Activated gamma-delta T cell treated with Interleukin-2 at 50 U/mL for 16 hours (primary cell): ENCODE measurements around the gene ETNK2.
"Not testable (repeated sequence)": the region's sequence is repeated elsewhere in the genome, so short reads cannot be mapped to it uniquely, and the experiment has no call there.

Experiments used
- DNase-seq: peaks from one replicate; pipeline ENCODE4 v3.0.0-alpha.2; 2020

The ETNK2 gene

DNA sequence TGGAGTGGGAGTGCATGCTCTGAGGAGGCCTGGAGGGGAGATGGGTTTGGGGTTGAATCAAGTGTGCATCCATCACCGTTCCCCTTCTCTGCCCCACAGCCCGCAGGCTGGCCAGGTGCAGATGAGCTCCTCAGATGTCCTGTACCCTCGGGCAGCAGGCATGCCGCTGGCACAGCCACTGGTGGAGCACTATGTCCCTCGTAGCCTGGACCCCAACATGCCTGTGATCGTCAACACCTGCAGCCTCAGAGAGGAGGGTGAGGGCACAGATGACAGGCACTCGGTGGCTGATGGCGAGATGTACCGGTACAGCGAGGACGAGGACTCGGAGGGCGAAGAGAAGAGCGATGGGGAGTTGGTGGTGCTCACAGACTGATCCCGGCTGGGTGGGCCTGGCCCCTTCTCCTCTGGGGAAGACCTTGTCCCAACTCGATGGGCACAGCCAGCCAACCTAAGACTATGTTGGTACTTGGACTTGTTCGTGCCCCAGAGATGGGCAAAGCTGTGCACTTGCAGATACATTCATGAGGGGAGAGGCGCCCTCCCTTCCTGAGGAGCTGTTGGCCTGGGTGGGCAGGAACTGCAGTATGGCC is 26.0 kb downstream of the ETNK2 start:
- no peak for DNase-seq

DNA sequence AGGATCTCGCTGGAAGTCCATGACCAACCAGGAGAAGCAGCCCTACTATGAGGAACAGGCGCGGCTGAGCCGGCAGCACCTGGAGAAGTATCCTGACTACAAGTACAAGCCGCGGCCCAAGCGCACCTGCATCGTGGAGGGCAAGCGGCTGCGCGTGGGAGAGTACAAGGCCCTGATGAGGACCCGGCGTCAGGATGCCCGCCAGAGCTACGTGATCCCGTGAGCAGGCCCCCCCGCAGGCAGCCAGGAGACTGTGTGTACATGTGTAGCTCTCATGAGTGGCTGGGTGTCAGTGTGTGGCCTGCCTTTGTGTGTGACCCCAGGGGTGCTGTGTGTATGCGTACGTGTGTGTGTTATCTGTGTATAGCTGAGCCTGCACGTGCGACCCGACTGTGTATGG is 27.2 kb downstream of the ETNK2 start:
- DNase-seq: no peak

DNA sequence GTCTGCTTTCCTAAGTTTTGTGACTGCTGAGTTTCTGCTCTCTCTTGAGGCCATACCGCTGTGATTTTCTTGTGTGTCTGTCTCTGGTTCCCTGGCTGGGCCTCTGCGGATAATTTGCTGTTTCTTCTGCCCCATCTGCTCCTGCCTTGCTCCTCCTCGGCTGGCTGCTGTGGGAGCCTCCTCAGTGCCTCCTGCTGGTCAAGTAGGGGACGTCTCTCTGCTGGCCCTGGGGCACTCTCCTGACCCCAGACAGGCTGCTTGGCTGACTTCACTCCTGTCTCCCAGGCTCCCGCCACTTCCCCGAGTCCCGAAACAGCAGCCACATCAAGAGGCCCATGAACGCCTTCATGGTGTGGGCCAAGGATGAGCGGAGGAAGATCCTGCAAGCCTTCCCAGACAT is 28.5 kb downstream of the ETNK2 start:
- no peak for DNase-seq

DNA sequence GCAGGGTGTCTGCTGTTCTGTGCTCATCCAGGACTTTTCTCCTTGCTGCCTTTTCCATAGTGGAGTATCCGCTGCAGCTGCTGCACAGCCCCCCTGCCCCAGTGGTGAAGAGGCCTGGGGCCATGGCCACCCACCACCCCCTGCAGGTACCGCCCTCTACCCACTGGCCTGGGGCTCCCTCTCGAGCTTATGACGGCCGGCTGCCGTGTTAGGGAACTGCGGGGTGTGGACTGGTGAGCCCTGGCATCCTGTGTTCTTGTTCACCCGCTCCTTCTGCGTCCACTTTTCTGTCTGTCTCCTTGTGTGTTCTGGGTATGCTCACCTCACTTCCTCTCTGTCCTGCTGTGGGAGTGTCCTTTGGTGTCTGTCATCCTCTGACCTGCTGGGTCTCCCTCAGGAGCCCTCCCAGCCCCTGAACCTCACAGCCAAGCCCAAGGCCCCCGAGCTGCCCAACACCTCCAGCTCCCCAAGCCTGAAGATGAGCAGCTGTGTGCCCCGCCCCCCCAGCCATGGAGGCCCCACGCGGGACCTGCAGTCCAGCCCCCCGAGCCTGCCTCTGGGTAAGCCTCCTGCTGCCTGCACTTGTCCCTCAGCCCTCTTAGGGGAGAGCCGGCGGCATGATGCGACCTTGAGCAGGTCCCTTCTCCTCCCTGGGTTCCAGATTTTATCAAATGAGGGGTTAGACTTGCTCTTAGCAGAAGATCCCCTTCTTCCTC is 29.8 kb downstream of the ETNK2 start:
- no peak for DNase-seq

DNA sequence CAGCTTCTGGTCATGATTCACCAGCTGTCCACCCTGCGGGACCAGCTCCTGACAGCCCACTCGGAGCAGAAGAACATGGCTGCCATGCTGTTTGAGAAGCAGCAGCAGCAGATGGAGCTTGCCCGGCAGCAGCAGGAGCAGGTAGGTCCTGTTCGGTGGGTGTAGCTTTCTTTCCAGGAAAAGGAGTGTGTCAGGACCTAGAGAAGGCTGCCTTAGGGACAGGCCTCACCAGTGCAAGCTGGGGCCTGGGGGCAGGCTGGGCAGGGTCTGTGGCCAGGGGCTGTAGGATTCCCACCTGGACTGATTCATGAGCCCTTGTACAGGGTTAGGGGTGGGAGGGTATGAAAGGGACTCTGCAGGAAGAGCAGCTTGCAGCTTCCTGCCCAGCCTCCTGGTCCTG is 35.3 kb downstream of the ETNK2 start:
- no peak for DNase-seq

DNA sequence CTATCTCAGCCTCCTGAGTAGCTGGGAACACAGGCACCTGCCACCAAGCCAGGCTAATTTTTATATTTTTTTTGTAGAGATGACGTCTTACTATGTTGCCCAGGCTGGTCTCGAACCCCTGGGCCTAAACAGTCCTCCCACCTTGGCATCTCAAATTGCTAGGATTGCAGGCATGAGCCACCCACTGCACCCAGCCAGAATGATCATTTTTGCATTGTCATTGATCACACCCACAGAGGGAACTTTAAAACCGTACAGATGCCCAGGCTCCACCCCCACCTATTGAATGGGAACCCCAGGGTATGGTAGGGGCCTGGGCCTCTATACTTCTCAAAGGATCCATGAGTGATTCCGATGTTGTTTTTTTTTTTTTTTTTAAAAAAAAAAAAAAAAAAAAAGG is 36.7 kb downstream of the ETNK2 start:
- no peak for DNase-seq

DNA sequence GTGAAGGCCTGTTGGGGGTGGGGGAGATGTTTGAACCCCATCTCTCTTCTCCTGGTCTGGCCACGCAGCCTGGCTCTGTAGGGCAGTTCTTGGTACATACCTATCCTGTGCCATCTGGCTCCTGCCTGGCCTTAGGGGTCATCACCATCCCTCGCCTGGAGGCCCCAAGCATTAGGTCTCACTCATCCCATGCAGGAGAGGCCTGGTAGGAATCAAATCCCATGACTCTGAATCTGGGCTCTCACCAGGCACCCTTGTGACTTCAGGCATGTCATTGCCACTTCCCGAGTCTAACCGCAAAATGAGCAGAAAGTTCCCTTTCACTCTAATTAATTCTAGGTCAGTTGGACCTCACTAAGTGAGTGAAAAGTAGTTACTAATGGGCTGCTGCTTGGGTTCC is 37.2 kb downstream of the ETNK2 start:
- no peak for DNase-seq

DNA sequence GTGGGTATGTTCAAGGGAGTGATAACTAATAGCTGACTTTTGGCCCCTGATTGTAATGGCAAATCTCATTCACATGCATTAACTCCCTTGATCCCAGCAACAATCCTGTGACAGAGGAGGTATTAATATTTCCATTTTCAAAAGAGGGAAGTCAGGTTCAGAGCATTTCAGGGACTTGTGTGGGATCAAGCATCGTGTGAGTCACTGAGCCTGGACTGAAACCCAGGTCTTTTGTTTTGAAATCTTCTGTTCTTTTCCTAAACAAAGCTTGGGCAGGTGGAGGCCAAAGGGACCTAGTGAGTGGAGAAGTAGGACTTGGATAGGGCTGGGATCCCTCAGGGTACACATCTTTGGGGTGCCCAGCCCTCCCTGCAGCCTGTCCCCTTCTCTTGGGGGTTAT is 37.9 kb downstream of the ETNK2 start:
- DNase-seq: no peak

DNA sequence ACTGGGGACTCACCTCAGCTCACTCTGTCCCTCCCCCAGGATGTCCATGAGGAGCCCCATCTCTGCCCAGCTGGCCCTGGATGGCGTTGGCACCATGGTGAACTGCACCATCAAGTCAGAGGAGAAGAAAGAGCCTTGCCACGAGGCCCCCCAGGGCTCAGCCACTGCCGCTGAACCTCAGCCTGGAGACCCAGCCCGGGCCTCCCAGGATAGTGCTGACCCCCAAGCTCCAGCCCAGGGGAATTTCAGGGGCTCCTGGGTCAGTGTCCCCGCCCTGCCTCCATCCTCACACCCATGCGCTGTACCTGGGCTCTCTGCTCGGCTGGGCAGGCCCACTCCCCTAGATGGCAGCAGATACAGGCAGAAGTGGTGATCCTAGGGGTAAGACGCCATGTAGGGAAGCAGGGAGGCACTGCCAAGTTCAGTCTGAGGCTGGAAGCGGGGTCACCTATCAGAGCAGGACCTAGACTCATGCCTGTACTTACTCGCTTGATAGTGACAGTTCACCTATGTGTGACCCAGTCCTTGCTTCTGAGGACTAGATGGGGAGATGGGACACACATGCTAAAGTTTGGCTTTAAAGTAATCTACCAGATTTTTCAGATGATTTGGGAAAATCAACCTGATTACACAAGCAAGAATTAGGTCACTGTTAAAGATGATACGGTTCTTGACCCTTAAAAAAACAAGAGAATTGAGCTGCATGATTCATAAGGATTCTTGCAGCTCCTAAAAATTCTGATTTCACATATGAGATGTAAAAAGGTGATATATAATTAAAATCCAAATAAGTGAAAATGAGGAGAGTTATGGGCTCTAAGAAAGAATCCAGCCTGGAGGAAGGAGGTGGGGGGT is 38.7 kb downstream of the ETNK2 start:
- DNase-seq: no peak

DNA sequence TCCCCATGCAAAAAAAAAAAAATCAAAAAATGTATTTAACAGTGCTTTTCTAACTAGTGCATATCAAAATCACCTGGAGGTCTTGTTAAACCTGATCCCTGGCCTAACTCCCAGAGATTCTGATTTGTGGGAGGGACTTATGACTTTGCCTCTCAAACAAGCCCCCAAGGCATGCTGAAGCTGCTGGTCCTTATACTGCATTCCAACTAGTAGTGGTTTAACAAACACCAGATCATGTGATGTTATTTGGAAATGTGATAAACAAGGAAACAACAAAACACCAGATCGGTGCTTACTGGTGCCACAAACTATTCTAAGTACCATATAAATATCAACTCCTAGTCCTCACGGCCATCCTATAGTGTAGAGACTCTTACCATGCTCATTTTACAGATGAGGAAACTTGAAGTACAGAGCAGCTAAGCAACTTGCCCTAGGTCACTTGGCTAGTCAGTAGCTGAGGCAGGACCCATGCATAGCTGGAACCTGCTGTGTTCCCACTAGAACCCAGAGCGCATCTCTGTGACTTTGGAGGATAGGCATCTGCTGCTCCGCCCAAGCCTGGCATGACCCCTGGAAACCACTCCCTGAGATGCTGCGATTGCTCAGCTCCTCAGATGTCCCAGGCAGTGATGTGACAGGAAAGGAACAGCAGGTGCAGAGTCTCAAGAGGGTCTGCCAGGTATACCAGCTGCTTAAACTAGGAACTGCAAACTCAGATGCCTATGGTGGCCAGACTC is 40.8 kb downstream of the ETNK2 start:
- no peak for DNase-seq

DNA sequence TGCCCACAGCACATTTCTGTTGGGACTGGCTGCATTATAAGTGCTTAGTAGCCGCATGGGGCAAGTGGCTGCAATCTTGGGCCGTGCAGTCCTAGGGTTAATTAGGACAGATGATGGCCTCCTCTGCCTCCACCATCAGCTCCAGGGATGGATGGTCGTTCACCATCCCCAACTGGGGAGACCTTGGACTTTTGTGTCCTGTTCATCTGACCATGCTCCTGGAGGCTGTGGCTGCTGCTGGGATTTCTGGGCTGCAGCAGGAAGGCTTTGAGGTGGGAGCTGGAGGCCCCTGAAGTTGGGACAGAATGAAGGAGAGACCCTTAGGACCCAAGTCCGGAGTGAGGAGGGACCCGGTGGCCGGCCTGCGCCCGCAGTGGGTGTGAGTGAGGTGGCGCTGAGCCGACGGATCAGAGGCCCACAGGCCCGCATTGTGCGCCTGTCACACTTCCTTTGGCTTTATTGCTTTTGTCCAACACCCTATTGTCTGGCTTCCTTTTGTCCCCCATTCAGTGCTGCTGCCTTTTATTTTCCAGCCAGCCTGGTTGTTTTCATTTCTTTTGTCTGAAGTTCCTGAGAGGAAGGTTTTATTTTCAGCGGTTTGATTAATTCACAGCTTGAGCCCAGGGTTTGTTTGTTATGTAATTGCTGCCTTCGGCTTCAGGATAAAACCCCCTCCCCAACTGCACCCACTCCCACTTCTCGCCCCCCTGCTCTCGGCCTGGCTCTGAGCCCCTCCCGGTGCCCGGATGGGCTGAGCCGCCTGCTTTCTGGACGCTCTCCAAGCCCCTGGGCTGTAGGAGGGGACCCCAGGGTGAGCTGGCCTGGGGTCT is 43.3 kb downstream of the ETNK2 start:
- DNase-seq: no peak

DNA sequence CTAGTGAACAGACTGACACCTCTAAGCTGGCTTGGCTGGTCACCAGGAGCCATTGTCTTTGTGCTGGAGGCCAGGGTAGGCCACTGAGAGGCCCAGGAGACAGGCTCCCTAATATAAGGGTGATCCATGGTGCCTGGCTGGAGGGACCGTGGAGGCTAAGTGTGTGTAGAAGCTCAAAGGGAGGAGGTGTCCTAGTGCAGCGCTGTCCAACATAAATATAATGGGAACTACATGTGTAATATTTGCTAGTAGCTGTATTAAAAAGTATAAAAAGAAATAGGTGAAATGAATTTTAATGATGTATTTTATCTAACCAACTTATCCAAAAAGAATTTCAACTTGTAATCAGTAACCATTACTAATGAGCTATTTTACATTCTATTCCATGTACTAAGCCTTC is 44.0 kb downstream of the ETNK2 start:
- no peak for DNase-seq

DNA sequence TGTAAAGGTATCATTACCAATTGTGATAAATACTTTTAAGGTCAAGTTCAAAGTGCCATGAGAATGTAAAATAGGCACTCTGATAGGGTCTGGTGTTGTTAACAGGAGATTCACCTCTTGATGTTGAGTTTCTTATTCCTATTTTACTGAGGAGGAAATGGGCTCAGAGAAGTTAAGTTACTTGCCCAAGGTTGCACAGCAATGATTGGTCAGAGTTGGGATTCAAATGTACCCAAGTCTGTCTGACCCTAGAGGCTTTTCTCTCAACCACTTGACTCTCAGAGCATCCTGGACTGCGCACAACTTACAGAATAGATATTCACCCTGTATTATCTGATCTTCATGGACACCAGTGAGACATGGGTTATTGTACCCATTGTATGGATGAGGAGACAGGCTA is 45.0 kb downstream of the ETNK2 start:
- DNase-seq: no peak

DNA sequence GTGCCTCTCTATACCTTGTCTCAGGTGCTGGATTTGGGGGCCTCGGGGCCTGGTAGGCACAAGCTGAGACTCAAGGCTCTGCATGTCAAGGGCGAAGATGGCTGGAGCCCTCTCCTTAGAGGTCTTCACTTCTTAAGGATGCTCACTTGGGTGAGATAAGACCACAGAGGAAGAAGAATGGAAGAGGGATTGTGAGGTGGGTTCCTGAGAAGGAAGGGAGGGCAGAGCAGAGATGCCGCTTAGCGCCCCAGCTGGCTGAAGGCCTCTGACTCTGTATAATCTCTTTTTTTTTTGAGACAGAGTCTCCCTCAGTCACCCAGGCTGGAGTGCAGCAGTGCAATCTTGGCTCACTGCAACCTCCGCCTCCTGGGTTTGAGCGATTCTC is 46.7 kb downstream of the ETNK2 start:
- DNase-seq: no peak

DNA sequence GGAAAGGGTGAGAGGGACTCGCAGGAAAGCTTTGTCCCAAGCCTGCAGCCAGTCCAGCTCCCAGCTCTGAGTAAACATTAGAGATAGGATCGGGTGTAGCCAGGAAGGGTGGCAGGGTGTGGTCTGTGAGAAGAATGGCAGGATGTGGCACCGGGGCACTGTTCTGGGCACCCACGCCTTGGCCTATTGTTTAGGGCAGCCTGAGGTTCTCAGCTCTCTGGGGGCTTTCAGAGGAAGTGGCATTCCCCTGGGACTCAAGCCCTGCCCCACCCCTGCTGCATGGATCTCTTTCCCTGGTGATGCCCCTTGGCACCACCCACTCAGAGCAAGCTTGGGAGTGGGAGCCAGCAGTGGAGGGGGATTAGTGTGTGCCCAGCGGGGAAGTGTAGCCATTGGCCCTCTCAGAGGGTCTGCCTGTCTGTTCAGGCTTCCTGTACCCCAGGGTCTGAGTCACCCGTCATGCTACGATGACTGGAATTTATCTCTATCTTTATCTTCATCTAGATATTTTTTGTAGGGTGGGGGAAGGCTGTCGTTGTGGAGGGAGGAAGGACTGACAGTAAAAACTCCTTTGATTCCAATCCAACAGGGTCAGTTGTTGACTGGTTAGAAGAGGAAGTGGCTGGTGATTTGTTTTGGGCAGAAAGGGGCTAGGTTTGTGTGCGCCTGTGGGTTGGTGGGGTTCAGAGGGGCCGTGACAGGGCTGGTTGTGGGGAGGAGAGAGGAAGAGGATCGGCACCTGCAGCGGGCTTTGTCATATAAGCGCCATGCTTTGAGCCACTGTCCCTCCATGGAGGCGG is 47.3 kb downstream of the ETNK2 start:
- DNase-seq: peak; percentile 18

DNA sequence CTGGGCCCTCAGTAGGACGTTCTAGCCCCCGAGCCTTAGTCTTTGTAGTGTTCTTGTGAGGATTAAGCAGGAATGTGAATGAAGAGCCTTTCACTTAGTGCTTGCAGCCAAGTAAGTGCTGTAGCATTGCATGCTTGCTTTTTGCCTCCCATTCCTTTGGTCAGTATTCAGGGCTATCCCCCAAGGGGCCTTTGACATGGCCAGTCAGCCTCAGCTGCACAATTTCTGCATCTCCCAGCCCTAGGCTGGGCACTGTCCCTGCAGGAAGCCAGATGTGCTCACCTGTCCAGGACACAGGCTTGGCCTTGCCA is 48.5 kb downstream of the ETNK2 start:
- no peak for DNase-seq

DNA sequence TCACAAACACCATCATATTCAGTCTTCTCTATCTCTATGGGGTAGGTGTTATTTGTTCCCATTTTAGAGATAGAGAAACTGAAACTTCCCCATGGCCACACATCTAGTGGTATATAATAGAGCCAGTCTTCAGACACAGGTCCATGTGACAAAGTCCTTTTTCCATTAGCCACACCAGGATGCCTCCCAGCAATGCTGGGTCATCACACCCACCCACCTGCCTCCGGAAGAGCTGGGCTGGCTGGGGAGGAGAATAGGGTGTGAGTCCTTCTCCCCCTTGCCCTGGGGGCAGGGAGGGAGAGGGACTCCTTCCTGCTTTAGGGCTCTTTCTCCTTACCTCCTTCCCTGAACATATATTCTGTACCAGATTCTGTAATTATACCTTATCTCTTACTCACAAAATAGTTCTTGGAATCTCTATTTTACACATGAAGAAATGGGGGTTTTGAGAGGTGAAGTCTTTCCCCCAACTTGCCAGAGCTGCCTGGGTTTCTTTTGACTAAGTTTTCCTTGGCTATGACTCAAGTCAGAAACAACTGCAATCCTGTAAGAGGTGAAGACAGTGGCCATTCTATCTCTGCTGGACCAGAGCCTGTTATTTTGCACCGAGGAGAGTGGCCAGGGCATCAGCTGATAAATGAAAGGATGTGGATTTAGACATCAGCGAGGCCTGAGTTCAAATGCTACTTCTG is 49.0 kb downstream of the ETNK2 start:
- no peak for DNase-seq

DNA sequence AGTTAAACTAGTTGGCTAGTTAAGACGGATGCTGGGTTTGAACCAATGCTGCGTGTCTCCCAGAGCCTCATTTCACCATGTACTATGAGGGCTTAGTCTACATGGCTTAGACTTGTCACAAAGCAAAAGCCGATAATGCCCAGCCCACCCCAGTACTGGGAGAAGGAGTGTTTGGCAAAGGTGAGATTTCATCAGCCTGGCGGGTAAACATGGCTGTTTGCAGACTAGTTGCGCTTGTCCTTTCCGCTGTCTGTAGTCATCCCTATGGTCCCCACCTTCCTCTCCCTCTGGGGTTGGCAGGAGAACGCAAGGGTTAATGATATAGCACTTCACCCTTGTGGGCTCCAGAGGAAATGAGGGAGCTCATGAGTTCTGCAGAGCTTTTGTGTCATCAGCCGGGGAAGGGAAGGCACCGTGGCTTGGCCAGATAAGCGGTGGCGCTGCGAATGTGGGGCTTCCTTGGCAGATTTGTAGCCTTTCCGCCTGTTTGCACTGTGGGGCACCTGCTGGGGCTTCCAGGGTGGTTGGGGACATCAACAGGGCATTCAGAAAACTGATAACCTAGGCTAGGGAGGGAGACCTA is 49.7 kb downstream of the ETNK2 start:
- no peak for DNase-seq

DNA sequence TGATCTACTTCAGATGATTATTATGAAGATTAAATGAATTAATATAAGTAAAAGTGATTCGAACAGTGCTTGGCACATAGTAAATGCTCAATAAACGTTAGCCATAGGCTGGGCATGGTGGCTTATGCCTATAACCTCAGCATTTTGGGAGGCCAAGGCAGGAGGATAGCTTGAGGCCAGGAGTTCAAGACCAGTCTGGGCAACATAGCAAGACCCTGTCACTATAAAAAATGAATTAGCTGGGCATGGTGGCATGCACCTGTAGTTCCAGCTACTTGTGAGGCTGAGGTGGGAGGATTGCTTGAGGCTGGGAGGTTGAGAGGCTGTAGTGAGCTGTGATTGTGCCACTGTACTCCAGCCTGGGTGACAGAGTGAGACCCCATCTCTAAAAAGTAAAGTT is 52.1 kb downstream of the ETNK2 start:
- DNase-seq: not testable (repeated sequence)

DNA sequence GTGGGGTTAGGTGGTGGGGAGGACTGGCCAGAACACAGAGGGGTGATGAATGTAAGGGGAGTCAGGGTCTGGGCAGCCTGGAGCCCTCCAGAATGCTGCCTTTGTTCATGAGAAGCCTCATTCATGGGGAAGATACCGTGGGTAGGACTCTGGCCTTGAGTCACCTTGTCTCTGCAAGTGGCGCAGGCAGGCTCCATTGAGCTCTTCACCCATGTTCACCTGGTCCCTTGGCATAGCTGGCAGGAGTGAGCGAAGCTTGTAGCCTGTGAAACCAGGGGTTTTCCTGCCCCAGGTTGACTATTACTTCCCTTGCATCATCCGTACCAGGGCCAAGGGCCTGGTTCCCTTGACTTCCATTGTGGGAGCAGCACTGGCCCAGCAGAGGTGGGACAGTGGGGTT is 53.2 kb downstream of the ETNK2 start:
- DNase-seq: no peak

DNA sequence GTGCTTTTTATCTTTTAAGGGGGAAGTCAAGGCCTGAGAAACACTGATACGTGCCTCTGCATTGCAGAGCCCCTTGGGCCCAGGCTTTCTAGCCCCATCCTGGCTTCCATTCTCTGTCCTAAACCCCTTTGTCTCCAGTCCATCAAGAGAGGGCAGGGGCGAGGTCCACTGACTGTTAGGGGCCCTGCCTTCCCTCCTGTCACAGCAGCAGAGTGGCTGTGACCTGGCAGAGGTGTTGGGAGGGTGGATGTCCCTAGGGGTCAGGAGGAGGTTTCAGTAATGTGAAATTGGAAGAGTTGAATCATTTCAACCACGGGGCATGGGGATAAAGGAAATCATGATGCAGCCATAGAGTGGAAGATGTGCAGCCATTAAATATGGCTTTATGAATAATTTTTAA is 54.9 kb downstream of the ETNK2 start:
- DNase-seq: no peak
